DMS 273 (cell line): ENCODE data around the gene ADCY1.

Source experiments
- DNase-seq: peaks from one replicate; lab custom pipeline; 2025; ENCODE audit not compliant: unreplicated experiment; lab: John Stamatoyannopoulos, UW

ADCY1 gene

GRCh38 chr7:45663167-45663921, 89.2 kb downstream of the ADCY1 start:
- peak; percentile 15 for DNase-seq

DNA sequence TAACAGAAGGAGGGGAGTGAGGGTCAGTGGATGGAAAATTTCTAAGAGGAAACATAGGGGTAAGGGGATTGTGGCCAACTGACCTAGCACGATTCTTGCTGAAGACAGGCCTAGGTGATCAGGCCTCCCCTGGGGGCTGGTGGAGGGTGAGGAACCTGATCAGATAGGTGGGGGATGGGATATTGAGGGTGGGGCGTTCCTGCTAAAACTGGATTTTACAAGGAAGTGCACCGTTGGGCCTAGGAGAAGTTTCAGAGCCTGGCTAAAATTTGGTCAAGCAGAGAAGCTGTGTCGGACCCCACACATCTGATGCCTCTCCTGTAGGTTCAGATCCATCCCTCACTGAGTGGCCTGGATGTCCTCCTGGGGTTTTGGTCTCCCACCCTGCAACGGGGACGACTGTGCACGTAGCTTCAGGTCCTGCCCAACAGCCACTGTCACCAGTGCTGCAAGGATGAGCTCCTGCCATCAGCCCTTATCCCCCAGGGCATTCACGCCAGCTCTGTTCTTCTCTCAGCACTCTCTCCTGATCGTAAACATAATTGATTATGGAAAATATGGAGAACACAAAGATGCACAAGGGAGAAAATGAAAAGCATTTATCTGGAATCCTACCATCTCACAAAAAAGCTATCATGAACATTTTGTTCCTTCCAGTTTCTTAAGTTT, 89.9 kb downstream of the ADCY1 start:
- no peak for DNase-seq

GRCh38 chr7:45665172-45665571, 91.0 kb downstream of the ADCY1 start:
- no peak for DNase-seq

GRCh38 chr7:45670227-45670626, 96.1 kb downstream of the ADCY1 start:
- no peak for DNase-seq

DNA sequence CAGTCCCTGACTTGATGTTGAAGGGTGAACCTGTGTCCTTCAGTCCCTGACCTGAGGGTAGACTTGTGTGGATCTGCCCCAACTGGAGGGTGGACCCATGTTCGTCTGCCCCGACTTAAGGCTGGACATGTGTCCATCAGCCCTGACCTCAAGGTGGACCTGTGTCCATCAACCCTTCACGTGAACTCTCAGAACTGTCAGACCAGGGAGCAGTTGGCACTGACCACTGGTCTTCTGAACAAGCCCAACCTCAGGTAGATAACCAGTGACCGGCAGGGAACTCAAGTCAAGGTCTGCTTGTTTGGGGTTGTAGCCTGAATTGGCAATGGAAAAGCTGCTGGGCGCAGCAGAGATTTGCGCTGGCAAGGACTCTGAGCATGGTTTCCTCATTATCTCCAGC, 96.5 kb downstream of the ADCY1 start:
- DNase-seq: no peak

DNA sequence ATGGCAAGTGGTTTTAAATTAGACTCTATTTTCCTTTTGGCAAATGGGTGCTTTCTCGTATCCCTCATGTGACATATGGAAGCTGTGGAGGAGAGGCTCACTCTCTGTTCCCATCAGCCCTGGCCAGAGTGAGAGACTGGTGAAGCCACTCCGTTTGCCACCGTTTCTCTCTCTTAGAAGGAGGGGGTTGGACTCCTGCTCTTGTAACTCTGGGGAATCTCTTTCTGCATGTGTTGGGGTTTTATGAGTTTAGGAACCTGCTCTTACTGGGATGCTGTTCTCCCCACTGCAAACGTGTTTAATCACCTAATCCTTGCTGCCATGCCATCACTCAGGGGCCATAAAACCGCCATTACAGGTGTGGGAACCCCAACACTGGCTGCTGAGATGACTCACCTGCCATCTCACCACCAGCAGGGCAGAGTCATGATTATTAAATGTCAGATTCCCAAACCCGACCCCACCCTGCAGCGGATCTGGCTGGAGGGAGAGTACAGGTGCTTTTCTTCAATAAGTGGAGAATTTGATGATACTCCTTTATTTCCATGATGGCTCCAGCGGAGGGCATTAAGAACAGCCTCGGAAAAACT, 103.2 kb downstream of the ADCY1 start:
- DNase-seq: no peak

DNA sequence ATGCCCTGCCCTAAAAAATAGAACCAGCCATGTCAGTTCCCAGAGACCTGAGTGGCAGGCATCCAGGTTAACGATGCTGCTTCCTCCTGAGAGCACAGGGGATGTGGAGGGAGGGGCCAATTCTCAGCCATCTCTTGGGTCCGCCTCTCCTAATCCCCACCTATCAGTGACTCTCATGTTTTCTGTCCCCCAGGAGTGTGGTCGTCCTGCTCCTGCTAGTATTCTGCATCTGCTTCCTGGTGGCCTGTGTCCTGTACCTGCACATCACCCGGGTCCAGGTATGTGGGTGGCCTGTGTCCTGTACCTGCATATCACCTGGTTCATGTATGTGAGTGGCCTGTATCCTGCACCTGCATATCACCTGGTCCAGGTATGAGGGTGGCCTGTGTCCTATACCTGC, 105.3 kb downstream of the ADCY1 start:
- no peak for DNase-seq

DNA sequence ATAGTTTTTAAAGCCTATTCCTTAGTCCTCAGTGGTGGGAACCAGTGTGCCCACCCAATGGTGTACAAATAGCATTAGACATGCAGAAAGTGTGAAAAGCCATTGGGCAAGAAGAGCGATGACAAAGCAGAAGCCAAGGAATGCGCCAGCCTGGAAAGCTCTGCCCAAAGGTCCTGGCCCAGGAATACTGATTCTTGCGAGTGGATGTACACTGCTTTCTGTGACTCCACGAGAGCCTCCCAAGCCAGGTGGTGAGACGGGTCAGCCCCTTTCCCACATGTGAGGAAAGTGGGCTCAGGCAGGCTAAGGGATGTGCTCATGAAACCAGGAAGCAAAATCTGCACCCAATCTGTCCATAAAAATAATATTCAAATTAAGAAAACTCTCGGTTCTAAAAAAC, 106.6 kb downstream of the ADCY1 start:
- DNase-seq: no peak

- no peak for DNase-seq
Observed at GRCh38 chr7:45681596-45682357, 107.6 kb downstream of the ADCY1 start.

GRCh38 chr7:45682358-45682735, 108.2 kb downstream of the ADCY1 start:
- DNase-seq: no peak

GRCh38 chr7:45682836-45683555, 108.8 kb downstream of the ADCY1 start:
- DNase-seq: no peak

DNA sequence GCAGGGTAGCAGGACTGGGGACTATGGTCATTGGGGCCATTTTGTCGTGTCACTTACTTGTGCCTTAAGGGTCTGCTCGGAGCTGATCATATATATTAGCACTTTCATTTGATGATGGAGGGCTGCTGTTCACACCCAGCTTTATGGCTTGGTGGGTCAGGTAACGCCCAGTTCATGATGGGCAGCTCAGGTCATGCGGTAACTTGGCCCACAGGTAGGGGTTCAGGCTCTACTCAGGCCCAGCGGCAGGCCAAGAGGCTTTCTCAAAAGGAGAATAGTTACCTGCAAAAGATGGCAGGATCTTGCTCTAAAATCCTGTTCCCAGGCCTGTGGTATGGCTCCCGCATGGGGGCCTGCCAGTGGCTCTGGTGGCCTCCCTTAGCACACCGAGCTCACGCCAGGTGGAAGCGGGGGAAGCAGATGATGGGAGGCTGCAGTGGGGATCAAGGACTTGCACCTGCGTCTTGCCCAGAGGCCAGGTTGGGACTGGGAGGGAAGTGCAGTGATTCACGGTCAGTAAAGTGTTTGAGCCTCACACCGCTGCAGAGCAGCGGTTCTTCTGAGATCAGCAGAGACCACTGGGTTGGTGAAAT, 109.5 kb downstream of the ADCY1 start:
- no peak for DNase-seq

DNA sequence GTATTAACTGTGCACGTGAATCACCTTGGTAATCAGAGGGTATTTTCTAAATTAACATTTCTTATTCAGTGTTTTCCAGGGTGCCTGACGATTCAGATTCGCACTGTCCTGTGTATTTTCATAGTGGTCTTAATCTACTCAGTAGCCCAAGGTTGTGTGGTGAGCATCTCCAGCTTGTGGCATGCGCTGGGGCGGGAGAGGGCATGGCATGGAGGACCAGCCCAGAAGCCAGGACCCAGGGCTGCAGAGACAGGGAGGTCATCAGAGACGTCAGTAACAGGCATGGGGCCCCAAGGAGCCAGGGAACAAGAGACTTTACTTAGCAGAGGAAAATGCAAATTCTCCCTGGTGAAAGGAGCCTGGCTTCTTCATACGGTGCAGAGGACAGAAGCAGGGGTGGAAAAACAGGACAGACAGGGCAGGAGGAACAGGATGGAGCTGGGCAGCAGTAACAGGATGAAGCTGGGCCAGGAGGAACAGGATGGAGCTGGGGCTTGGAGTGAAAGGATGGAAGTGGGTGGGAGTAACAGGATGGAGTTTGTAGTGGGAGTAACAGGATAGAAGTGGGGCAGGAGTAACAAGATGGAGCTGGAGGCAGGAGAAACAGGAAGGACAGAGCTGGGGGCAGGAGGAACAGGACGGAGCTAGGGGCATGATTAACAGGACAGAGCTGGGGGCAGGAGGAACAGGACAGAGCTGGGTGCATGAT, 110.9 kb downstream of the ADCY1 start:
- no peak for DNase-seq

DNA sequence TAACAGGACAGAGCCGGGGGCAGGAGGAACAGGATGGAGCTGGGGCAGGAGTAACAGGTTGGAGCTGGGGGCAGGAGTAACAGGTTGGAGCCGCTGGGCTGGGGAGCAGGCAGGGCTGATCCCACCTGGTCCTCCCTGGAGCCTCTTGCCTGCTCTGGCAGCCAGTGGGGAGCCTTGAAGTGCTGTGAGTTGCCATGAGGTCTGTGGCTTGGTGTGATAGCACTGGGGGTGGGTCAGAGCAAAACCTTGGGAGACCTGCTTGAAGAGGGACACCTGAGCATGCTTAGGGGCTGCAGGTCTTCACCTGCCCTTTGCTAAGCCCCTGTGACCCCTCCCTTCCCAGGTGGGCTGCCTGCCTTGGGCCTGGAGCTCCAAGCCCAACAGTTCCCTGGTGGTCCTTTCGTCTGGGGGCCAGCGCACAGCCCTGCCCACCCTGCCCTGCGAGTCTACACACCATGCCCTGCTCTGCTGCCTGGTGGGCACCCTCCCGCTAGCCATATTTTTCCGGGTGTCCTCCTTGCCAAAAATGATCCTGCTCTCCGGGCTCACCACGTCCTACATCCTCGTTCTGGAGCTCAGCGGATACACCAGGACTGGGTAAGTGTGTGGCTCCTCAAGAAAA, 111.6 kb downstream of the ADCY1 start:
- no peak for DNase-seq

- DNase-seq: no peak
Observed at GRCh38 chr7:45686441-45687184, 112.4 kb downstream of the ADCY1 start.

GRCh38 chr7:45687185-45687560, 113.0 kb downstream of the ADCY1 start:
- DNase-seq: no peak

DNA sequence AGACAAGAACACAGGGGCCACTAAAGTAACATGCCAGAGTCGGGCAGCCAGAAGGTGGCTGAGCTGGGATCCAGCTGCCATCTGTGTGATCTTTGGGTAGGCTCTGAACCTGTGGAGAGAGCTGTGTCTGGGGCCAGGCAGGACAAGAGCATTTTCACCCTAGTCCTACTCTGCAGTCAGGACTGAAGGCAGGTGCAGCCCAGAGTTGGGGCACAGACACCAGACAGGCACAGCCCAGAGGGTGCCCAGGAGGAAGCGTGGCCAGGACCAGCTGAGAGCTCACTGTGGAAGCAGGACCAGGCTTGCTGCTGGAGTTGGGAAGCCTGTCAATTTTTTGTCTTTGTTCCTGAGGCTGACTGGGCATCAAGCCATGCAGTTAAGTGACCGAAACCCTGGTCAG, 113.6 kb downstream of the ADCY1 start:
- DNase-seq: no peak

DNA sequence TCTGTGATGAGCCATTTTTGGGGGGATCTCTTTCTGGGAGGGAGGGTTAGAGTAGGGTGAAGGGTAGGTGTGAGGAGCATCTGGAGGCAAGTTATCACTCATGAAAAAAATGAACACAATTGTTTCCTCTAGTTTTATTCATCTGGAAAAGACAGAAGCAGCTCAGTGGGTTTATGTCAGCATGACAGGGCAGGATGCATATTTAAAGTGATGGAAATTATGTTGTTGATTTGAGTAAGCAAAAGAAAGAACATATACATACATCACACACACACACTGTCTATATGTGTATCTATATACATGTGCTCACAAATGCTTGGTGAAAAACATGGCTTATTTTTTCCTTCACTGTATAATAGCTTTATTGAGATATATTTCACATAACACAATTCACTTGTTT, 114.2 kb downstream of the ADCY1 start:
- no peak for DNase-seq
